RWPE2 (cell line): ENCODE data around the gene PTH2.

Source experiments
- ATAC-seq: fragments of 200-7000 bp; cut with Tn5 transposase; 3 replicates; pipeline ENCODE4 v1.9.1; 2021; ENCODE audit warnings: low read depth
- DNase-seq: peaks from one replicate; pipeline ENCODE4 v3.0.0-alpha.2; 2020; ENCODE audit warnings: low spot score
- H3K27ac ChIP-seq: fragments of 450-650 bp; 2 replicates; pipeline ENCODE4 v1.5.1; 2017; ENCODE audit warnings: mild to moderate bottlenecking; ENCODE audit not compliant: poor library complexity, severe bottlenecking
- H3K27me3 ChIP-seq: fragments of 250-450 bp; sonication (Bioruptor Pico); 2 replicates; pipeline ENCODE4 v1.5.1; 2021; ENCODE audit warnings: mild to moderate bottlenecking, moderate library complexity; ENCODE audit not compliant: insufficient read depth, poor library complexity, severe bottlenecking
- H3K36me3 ChIP-seq: fragments of 250-450 bp; sonication (Bioruptor Pico); 2 replicates; pipeline ENCODE4 v1.5.1; 2020; ENCODE audit warnings: low read depth, mild to moderate bottlenecking, moderate library complexity
- H3K4me1 ChIP-seq: fragments of 250-450 bp; sonication (Bioruptor Pico); 2 replicates; pipeline ENCODE4 v1.5.1; 2021; ENCODE audit warnings: mild to moderate bottlenecking, moderate library complexity; ENCODE audit not compliant: insufficient read depth, poor library complexity, severe bottlenecking
- H3K4me3 ChIP-seq: fragments of 250-450 bp; sonication (Bioruptor Pico); 2 replicates; pipeline ENCODE4 v1.5.1; 2021; ENCODE audit warnings: mild to moderate bottlenecking, moderate library complexity; ENCODE audit not compliant: severe bottlenecking
- H3K9me3 ChIP-seq: fragments of 250-450 bp; sonication (Bioruptor Pico); 2 replicates; pipeline ENCODE4 v1.5.1; 2021; ENCODE audit warnings: mild to moderate bottlenecking, moderate library complexity; ENCODE audit not compliant: severe bottlenecking
- TF ChIP-seq, protein P1 (sequence below): fragments of 450-650 bp; IDR thresholded peaks from one replicate; pipeline ENCODE4 v1.5.1; 2017; ENCODE audit warnings: mild to moderate bottlenecking, moderate library complexity; ENCODE audit not compliant: poor library complexity, severe bottlenecking

Gene PTH2

DNA sequence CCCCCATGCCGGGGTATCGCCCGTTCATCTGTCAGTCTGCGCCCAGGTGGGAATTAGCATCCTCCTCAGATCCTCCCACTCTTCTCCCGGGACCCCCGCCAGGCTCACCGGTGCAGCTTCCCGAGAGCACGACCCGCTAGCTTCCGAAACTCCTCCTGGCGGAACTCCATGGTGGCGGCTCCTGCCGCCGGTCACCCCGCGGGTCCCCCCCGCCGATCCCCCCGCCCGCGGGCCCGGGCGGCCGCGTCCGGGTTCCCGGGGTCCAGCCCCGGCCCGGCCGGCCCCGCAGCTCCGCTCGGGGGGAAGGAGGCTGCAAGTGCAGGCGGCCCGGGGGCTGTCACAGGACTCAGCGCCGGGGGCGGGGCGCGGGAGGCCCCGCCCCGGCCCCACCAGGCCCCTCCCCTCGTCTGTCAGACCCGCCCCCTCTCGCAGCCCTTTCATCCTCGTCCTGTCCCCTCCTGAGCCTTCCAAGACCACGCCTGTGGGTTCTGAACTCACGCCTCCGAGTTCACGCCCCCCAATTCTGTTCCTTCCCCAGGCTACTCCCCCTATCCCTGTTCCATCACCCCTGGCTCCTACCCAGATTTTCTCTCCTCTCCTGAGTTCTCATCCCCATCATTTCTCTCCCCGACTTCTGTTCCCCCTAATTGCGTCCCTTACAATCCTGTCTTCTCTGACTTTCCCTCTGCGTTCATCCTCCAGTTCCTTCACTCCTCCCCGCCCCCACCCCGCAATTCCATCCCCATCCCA is 18.1 kb upstream of the PTH2 start, which contains the start of gene SLC17A7:
SLC17A7 (minus strand) TSS at position 318 of the 750 bp plus-strand sequence; CDS start at position 170, 148 bp downstream.
- H3K4me3 ChIP-seq = peak within 1 kb of the TSS; percentile 17
- H3K27me3 ChIP-seq = peaks cover 60% of the 10 kb centered on the region
- TF ChIP-seq, protein P1, sequence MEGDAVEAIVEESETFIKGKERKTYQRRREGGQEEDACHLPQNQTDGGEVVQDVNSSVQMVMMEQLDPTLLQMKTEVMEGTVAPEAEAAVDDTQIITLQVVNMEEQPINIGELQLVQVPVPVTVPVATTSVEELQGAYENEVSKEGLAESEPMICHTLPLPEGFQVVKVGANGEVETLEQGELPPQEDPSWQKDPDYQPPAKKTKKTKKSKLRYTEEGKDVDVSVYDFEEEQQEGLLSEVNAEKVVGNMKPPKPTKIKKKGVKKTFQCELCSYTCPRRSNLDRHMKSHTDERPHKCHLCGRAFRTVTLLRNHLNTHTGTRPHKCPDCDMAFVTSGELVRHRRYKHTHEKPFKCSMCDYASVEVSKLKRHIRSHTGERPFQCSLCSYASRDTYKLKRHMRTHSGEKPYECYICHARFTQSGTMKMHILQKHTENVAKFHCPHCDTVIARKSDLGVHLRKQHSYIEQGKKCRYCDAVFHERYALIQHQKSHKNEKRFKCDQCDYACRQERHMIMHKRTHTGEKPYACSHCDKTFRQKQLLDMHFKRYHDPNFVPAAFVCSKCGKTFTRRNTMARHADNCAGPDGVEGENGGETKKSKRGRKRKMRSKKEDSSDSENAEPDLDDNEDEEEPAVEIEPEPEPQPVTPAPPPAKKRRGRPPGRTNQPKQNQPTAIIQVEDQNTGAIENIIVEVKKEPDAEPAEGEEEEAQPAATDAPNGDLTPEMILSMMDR = no peak
- no peaks in the 10 kb centered on the region for H3K9me3 ChIP-seq
- H3K4me1 ChIP-seq = no peaks in the 10 kb centered on the region
- H3K27ac ChIP-seq = no peak within 1 kb of the TSS
- H3K36me3 ChIP-seq = peaks cover 2% of the 10 kb centered on the region; the same call in 1 of the 2 replicates
- DNase-seq (no peak), ATAC-seq (no peak)

DNA sequence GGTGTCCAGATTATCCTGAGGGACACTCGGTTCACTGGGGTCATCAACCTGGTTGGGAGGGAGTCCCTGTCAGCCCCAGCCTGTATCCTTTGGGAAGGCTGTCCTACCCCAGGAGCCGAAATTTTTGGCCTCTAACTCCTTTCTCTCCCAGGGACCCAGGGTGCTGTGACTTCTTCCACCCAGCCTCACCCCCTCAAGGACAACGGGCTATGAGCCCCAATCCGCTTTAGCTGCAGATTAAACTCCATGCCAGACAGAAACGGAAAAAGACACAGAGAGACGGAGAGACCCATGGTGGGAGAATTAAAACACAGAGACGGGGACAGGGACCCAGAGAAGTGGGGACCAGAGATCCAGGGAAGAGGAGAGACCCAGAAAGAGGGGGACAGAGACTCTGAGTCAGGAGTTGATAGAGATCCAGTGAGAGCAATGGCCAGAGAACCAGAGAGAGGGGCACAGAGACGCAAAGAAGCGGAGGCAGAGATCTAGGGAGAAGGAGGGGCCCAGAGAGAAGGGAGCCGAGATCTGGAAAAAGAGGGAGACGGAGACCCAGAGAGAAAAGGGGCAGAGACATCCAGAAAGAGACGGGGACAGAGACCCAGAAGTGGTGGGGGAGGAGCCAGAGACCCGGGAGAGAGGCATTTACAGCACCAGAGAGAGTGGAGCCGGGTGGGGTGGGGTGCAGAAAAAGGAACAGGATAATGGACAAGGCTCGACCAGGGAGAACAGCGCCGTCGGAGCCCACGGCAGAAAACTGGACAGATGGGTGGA is 17.4 kb upstream of the PTH2 start:
- no peaks in the 10 kb centered on the region for H3K36me3 ChIP-seq
- TF ChIP-seq, protein P1 = no peak
- DNase-seq = no peak
- no peak for ATAC-seq
- peaks cover 67% of the 10 kb centered on the region for H3K27me3 ChIP-seq
- H3K27ac ChIP-seq = no peak overlapping the region
- no peaks in the 10 kb centered on the region for H3K4me1 ChIP-seq
- no peaks in the 10 kb centered on the region for H3K9me3 ChIP-seq
- H3K4me3 ChIP-seq = peak overlapping the region; percentile 17

DNA sequence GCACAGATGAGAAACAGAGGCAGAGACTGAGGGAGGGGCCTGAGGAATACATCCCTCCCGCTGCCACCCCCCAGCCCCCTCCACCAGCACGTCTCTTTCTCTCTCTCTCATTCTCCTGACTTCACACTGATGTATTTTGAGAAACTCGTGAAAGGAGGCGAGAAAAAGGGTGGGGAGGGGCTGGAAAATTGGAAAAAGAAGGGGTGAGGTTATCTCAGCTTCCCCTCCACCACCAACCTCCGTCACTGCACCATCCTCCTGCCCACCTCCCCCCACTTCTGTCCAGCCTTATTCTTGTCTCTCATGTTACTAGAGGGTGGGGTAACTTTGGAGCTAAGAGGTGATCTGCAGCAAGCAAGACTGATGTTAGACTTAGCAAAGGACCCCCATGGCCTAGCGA is 16.6 kb upstream of the PTH2 start:
- Histone ChIP-seq H3K36me3 (no peaks in the 10 kb centered on the region), H3K4me1 (no peaks in the 10 kb centered on the region), H3K27ac (no peak overlapping the region), H3K4me3 (no peak overlapping the region), H3K27me3 (peaks cover 75% of the 10 kb centered on the region), H3K9me3 (no peaks in the 10 kb centered on the region)
- no peak for ATAC-seq
- no peak for DNase-seq
- TF ChIP-seq, protein P1 = no peak

DNA sequence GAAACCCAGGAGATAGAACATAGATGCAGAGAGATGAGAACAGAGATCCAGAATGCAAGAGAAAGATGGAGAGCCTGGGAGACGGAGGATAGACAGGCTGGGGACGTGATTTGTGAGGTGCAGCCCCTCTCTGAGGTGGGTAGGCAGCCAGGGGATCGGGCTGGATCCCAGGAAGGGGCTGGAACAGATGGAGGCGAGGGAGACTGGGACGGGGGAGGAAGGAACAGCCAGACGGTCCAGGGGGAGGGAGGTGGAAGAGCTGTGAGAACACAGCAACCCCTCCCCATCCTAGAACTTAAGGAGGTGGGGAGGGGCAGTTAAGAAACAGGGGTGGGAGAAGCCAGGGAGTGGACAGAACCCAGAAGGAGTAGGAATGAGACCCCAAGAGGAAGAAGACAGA is 15.0 kb upstream of the PTH2 start:
- H3K4me3 ChIP-seq = no peak overlapping the region
- no peaks in the 10 kb centered on the region for H3K36me3 ChIP-seq
- DNase-seq = no peak
- no peaks in the 10 kb centered on the region for H3K9me3 ChIP-seq
- no peak for ATAC-seq
- H3K27ac ChIP-seq = no peak overlapping the region
- H3K4me1 ChIP-seq = no peaks in the 10 kb centered on the region
- peaks cover 87% of the 10 kb centered on the region for H3K27me3 ChIP-seq
- TF ChIP-seq, protein P1 = no peak
